ENCODE data around the gene CRYGS. TPM values are rescaled to one million over a fixed set of nuclear protein-coding genes. Genes with fewer than 3 reads are reported as not detected.

CRYGS gene
- total and polyA plus RNA-seq, 2 experiments from 2014 or later: 2.0 to 2.9 TPM

- DNase-seq (ENCODE audit: low spot score) (no peak), ATAC-seq (no peak)
- Histone ChIP-seq H3K27ac (ENCODE audit: low read depth) (no peak overlapping the region), H3K4me1 (ENCODE audit: insufficient read depth) (peaks cover 15% of the 10 kb centered on the region), H3K4me2 (no peak overlapping the region), H3F3A (replicated peaks; ENCODE audit: low read depth) (peaks cover 2% of the 10 kb centered on the region; the same call in 1 of the 2 replicates), H4K20me1 (replicated peaks; ENCODE audit: insufficient read depth) (0 out of 2 replicates have a peak, but pooled peaks cover 10% of the 10 kb centered on the region), H3K9me2 (ENCODE audit: insufficient read depth) (no peaks in the 10 kb centered on the region), H3K27me3 (ENCODE audit: insufficient read depth) (no peaks in the 10 kb centered on the region), H3K36me3 (ENCODE audit: insufficient read depth) (peaks cover 5% of the 10 kb centered on the region; the same call in 1 of the 2 replicates), H3K79me2 (replicated peaks; ENCODE audit: insufficient read depth) (peaks cover 4% of the 10 kb centered on the region; the same call in 1 of the 2 replicates), H3K4me3 (no peak overlapping the region), H2AFZ (no peak overlapping the region)
- TF ChIP-seq EZH2 (IDR thresholded peaks at IDR 0.05; ENCODE audit: low read depth, unreplicated experiment) (no peak), NANOG (IDR thresholded peaks at IDR 0.05; ENCODE audit: borderline replicate concordance) (no peak), ZNF462 (CRISPR knock-in tag; IDR thresholded peaks at IDR 0.05) (no peak), STAT1 (IDR thresholded peaks at IDR 0.05; ENCODE audit: unreplicated experiment) (no peak), ZNF114 (CRISPR knock-in tag; IDR thresholded peaks at IDR 0.05) (no peak), EZH2phosphoT487 (IDR thresholded peaks at IDR 0.05; ENCODE audit: unreplicated experiment) (no peak), ZNF331 (CRISPR knock-in tag; IDR thresholded peaks at IDR 0.05; ENCODE audit: low read depth) (no peak), POLR2AphosphoS5 (IDR thresholded peaks at IDR 0.05; ENCODE audit: low read depth) (no peak), JUNB (IDR thresholded peaks at IDR 0.05; ENCODE audit: unreplicated experiment) (no peak), CREB1 (CRISPR knock-in tag; IDR thresholded peaks at IDR 0.05; ENCODE audit: low read depth) (no peak), CTCF (conservative IDR thresholded peaks at IDR 0.05; ENCODE audit: low read depth in 2 of 2) (no peak)
- TF ChIP-seq, protein P1, sequence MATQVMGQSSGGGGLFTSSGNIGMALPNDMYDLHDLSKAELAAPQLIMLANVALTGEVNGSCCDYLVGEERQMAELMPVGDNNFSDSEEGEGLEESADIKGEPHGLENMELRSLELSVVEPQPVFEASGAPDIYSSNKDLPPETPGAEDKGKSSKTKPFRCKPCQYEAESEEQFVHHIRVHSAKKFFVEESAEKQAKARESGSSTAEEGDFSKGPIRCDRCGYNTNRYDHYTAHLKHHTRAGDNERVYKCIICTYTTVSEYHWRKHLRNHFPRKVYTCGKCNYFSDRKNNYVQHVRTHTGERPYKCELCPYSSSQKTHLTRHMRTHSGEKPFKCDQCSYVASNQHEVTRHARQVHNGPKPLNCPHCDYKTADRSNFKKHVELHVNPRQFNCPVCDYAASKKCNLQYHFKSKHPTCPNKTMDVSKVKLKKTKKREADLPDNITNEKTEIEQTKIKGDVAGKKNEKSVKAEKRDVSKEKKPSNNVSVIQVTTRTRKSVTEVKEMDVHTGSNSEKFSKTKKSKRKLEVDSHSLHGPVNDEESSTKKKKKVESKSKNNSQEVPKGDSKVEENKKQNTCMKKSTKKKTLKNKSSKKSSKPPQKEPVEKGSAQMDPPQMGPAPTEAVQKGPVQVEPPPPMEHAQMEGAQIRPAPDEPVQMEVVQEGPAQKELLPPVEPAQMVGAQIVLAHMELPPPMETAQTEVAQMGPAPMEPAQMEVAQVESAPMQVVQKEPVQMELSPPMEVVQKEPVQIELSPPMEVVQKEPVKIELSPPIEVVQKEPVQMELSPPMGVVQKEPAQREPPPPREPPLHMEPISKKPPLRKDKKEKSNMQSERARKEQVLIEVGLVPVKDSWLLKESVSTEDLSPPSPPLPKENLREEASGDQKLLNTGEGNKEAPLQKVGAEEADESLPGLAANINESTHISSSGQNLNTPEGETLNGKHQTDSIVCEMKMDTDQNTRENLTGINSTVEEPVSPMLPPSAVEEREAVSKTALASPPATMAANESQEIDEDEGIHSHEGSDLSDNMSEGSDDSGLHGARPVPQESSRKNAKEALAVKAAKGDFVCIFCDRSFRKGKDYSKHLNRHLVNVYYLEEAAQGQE (IDR thresholded peaks at IDR 0.05; ENCODE audit: unreplicated experiment): no peak
- TF ChIP-seq, protein P2, sequence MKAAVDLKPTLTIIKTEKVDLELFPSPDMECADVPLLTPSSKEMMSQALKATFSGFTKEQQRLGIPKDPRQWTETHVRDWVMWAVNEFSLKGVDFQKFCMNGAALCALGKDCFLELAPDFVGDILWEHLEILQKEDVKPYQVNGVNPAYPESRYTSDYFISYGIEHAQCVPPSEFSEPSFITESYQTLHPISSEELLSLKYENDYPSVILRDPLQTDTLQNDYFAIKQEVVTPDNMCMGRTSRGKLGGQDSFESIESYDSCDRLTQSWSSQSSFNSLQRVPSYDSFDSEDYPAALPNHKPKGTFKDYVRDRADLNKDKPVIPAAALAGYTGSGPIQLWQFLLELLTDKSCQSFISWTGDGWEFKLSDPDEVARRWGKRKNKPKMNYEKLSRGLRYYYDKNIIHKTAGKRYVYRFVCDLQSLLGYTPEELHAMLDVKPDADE (IDR thresholded peaks at IDR 0.05): no peak
- Mint-ChIP-seq H3K9me3 (no peaks in the 10 kb centered on the region), H3K27me3 (ENCODE audit: insufficient read depth, low read depth, poor library complexity) (no peaks in the 10 kb centered on the region), H3K27ac (no peak overlapping the region), H3K4me3 (no peak overlapping the region), H3K36me3 (ENCODE audit: low read depth) (no peaks in the 10 kb centered on the region), H3K4me1 (peaks cover 15% of the 10 kb centered on the region)
Measured at GRCh38 chr3:186564586-186564985, 20.4 kb upstream of the CRYGS start.

Measured in GM23338 (cell line).